HEK293 (cell line): ENCODE measurements around the gene WDR74.
A peak's percentile ranks its signal among the peaks of the same experiment; 100 is the strongest.

ENCODE experiments used
- BCL11A ChIP-seq: fragments of 450-650 bp; formaldehyde crosslinking; IDR thresholded peaks from 2 replicates; pipeline ENCODE4 v1.5.1; 2016; ENCODE audit warnings: low read depth, missing biosample characterization, missing genetic modification characterization
- GLIS1 ChIP-seq: fragments of 450-650 bp; formaldehyde crosslinking; IDR thresholded peaks from 2 replicates; pipeline ENCODE4 v1.5.1; 2016; ENCODE audit warnings: missing biosample characterization, missing genetic modification characterization
- KLF8 ChIP-seq: fragments of 450-650 bp; formaldehyde crosslinking; IDR thresholded peaks from 2 replicates; pipeline ENCODE4 v1.5.1; 2016; ENCODE audit warnings: missing biosample characterization, missing genetic modification characterization
- KLF9 ChIP-seq: fragments of 450-650 bp; formaldehyde crosslinking; IDR thresholded peaks from 2 replicates; pipeline ENCODE4 v1.5.1; 2016; ENCODE audit warnings: missing biosample characterization, missing genetic modification characterization, low read depth
- SALL2 ChIP-seq: fragments of 450-650 bp; formaldehyde crosslinking; IDR thresholded peaks from 2 replicates; pipeline ENCODE4 v1.5.0; 2017; ENCODE audit warnings: missing biosample characterization, mild to moderate bottlenecking, missing genetic modification characterization, borderline replicate concordance
- ZFP37 ChIP-seq: fragments of 450-650 bp; formaldehyde crosslinking; IDR thresholded peaks from 2 replicates; pipeline ENCODE4 v1.5.1; 2016; ENCODE audit warnings: missing biosample characterization, missing genetic modification characterization
- ZNF16 ChIP-seq: fragments of 450-650 bp; formaldehyde crosslinking; IDR thresholded peaks from 2 replicates; pipeline ENCODE4 v1.5.1; 2016; ENCODE audit warnings: low read depth, missing biosample characterization, missing genetic modification characterization
- ZNF221 ChIP-seq: fragments of 450-650 bp; formaldehyde crosslinking; IDR thresholded peaks from 2 replicates; pipeline ENCODE4 v1.5.1; 2017; ENCODE audit warnings: missing biosample characterization, missing genetic modification characterization, borderline replicate concordance
- ZNF239 ChIP-seq: fragments of 450-650 bp; formaldehyde crosslinking; IDR thresholded peaks from 2 replicates; pipeline ENCODE4 v1.5.1; 2016; ENCODE audit warnings: missing biosample characterization, missing genetic modification characterization
- ZNF248 ChIP-seq: fragments of 450-650 bp; formaldehyde crosslinking; IDR thresholded peaks from 2 replicates; pipeline ENCODE4 v1.5.1; 2017; ENCODE audit warnings: missing biosample characterization, missing genetic modification characterization
- ZNF391 ChIP-seq: fragments of 450-650 bp; formaldehyde crosslinking; IDR thresholded peaks from 2 replicates; pipeline ENCODE4 v1.5.1; 2016; ENCODE audit warnings: low read depth, missing biosample characterization, missing genetic modification characterization, borderline replicate concordance
- ZNF404 ChIP-seq: fragments of 450-650 bp; formaldehyde crosslinking; IDR thresholded peaks from 2 replicates; pipeline ENCODE4 v1.5.1; 2017; ENCODE audit warnings: missing biosample characterization, missing genetic modification characterization
- ZNF571 ChIP-seq: fragments of 450-650 bp; formaldehyde crosslinking; IDR thresholded peaks from 2 replicates; pipeline ENCODE4 v1.5.0; 2017; ENCODE audit warnings: missing biosample characterization, missing genetic modification characterization
- ZNF585B ChIP-seq: fragments of 450-650 bp; formaldehyde crosslinking; IDR thresholded peaks from 2 replicates; pipeline ENCODE4 v1.5.1; 2016; ENCODE audit warnings: missing biosample characterization, missing genetic modification characterization
- ZNF610 ChIP-seq: fragments of 450-650 bp; formaldehyde crosslinking; IDR thresholded peaks from 2 replicates; pipeline ENCODE4 v1.5.1; 2016; ENCODE audit warnings: missing biosample characterization, missing genetic modification characterization, borderline replicate concordance
- ZNF658 ChIP-seq: fragments of 450-650 bp; formaldehyde crosslinking; IDR thresholded peaks from 2 replicates; pipeline ENCODE4; 2016; ENCODE audit warnings: missing biosample characterization, missing genetic modification characterization
- ZNF791 ChIP-seq: fragments of 450-650 bp; formaldehyde crosslinking; IDR thresholded peaks from 2 replicates; pipeline ENCODE4 v1.5.1; 2016; ENCODE audit warnings: missing biosample characterization, missing genetic modification characterization
- ZNF843 ChIP-seq: fragments of 450-650 bp; formaldehyde crosslinking; IDR thresholded peaks from 2 replicates; pipeline ENCODE4 v1.5.1; 2016; ENCODE audit warnings: missing biosample characterization, missing genetic modification characterization
- ZSCAN30 ChIP-seq: fragments of 450-650 bp; IDR thresholded peaks from 2 replicates; pipeline ENCODE4 v1.5.1; 2018; ENCODE audit warnings: missing biosample characterization, mild to moderate bottlenecking, missing genetic modification characterization, moderate library complexity
- ZXDB ChIP-seq: fragments of 450-650 bp; formaldehyde crosslinking; IDR thresholded peaks from 2 replicates; pipeline ENCODE4 v1.5.1; 2016; ENCODE audit warnings: missing biosample characterization, missing genetic modification characterization
- TF ChIP-seq, protein P1 (sequence below): fragments of 450-650 bp; IDR thresholded peaks from 2 replicates; pipeline ENCODE4 v1.5.1; 2018; ENCODE audit warnings: missing biosample characterization, mild to moderate bottlenecking, missing genetic modification characterization
- TF ChIP-seq, protein P2 (sequence below): fragments of 450-650 bp; formaldehyde crosslinking; IDR thresholded peaks from 2 replicates; pipeline ENCODE4 v1.5.1; 2016; ENCODE audit warnings: missing biosample characterization, missing genetic modification characterization, borderline replicate concordance
- TF ChIP-seq, protein P3 (sequence below): fragments of 450-650 bp; formaldehyde crosslinking; IDR thresholded peaks from 2 replicates; pipeline ENCODE4 v1.5.1; 2016; ENCODE audit warnings: missing biosample characterization, missing genetic modification characterization
- TF ChIP-seq, protein P4 (sequence below): fragments of 450-650 bp; formaldehyde crosslinking; IDR thresholded peaks from 2 replicates; pipeline ENCODE4 v1.5.1; 2016; ENCODE audit warnings: missing biosample characterization, missing genetic modification characterization
- TF ChIP-seq, protein P5 (sequence below): IDR thresholded peaks from 2 replicates; pipeline ENCODE4 v1.6.1; 2011; ENCODE audit warnings: mild to moderate bottlenecking, low read depth, low read length, borderline replicate concordance
- TF ChIP-seq, protein P6 (sequence below): fragments of 450-650 bp; formaldehyde crosslinking; IDR thresholded peaks from 2 replicates; pipeline ENCODE4 v1.5.1; 2016; ENCODE audit warnings: missing biosample characterization, missing genetic modification characterization
- TF ChIP-seq, protein P7 (sequence below): fragments of 450-650 bp; formaldehyde crosslinking; IDR thresholded peaks from 2 replicates; pipeline ENCODE4 v1.5.1; 2016; ENCODE audit warnings: missing biosample characterization, missing genetic modification characterization

WDR74 gene

DNA sequence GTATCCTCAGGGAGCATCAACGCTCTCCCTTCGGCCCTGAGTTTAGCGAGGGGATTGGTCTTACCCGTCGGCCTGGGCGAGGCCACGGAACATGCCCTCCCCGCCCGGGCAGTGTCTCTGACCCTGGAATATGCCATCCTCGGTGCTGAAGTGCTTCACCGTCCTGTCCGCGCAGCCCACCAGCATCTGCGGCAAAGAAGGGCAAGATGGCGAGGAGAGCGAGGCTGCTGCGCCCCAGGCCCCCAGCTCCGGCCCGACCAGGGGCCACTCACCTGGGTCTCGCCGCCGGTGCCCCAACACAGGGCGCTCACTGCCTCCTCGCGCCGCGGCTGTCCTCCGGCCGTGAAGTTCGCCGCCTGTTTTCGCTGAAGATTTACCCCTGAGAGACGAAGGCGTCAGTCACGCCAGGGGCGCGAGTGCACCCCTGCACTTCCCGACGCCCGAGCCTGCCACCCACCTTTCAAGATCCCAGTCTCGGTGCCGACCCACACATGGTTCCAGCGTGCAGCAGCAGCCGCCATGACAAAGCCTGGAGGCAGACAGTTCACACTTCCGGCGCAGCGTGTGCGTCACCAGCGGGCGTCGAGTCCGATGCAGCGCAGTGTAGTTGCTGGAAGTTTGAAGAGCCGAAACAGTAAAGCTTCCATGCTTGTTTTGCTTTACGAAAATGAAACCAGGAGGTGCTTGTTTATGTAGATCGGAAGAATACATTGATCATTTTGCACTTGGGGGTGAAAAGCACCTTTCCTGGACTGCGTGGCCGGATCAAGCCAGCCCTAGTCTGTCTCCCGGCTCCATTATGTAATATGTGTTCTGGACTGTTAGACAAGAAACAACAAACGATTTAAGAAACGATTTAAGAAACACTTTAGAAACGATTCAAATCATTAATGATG is at the start of gene WDR74 (continued):
- TF ChIP-seq SALL2 (tag by site-specific recombination) = no peak
- TF ChIP-seq KLF9 = no peak
- no peak for TF ChIP-seq ZNF658 (tag by site-specific recombination)
- peak; percentile 22; the same call in 1 of the 2 replicates for TF ChIP-seq ZNF391 (tag by site-specific recombination)
- peak; percentile 57; the same call in 1 of the 2 replicates for TF ChIP-seq KLF8
- TF ChIP-seq, protein P1, sequence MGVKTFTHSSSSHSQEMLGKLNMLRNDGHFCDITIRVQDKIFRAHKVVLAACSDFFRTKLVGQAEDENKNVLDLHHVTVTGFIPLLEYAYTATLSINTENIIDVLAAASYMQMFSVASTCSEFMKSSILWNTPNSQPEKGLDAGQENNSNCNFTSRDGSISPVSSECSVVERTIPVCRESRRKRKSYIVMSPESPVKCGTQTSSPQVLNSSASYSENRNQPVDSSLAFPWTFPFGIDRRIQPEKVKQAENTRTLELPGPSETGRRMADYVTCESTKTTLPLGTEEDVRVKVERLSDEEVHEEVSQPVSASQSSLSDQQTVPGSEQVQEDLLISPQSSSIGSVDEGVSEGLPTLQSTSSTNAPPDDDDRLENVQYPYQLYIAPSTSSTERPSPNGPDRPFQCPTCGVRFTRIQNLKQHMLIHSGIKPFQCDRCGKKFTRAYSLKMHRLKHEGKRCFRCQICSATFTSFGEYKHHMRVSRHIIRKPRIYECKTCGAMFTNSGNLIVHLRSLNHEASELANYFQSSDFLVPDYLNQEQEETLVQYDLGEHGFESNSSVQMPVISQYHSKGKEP (tag by site-specific recombination) = peak; percentile 66; the same call in 1 of the 2 replicates
- no peak for TF ChIP-seq BCL11A (tag by site-specific recombination)
- TF ChIP-seq, protein P2, sequence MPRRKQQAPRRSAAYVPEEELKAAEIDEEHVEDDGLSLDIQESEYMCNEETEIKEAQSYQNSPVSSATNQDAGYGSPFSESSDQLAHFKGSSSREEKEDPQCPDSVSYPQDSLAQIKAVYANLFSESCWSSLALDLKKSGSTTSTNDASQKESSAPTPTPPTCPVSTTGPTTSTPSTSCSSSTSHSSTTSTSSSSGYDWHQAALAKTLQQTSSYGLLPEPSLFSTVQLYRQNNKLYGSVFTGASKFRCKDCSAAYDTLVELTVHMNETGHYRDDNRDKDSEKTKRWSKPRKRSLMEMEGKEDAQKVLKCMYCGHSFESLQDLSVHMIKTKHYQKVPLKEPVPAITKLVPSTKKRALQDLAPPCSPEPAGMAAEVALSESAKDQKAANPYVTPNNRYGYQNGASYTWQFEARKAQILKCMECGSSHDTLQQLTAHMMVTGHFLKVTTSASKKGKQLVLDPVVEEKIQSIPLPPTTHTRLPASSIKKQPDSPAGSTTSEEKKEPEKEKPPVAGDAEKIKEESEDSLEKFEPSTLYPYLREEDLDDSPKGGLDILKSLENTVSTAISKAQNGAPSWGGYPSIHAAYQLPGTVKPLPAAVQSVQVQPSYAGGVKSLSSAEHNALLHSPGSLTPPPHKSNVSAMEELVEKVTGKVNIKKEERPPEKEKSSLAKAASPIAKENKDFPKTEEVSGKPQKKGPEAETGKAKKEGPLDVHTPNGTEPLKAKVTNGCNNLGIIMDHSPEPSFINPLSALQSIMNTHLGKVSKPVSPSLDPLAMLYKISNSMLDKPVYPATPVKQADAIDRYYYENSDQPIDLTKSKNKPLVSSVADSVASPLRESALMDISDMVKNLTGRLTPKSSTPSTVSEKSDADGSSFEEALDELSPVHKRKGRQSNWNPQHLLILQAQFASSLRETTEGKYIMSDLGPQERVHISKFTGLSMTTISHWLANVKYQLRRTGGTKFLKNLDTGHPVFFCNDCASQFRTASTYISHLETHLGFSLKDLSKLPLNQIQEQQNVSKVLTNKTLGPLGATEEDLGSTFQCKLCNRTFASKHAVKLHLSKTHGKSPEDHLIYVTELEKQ (tag by site-specific recombination) = no peak
- TF ChIP-seq, protein P3, sequence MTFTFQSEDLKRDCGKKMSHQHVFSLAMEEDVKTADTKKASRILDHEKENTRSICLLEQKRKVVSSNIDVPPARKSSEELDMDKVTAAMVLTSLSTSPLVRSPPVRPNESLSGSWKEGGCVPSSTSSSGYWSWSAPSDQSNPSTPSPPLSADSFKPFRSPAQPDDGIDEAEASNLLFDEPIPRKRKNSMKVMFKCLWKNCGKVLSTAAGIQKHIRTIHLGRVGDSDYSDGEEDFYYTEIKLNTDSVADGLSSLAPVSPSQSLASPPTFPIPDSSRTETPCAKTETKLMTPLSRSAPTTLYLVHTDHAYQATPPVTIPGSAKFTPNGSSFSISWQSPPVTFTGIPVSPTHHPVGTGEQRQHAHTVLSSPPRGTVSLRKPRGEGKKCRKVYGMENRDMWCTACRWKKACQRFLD (tag by site-specific recombination) = no peak
- TF ChIP-seq ZSCAN30 (tag by site-specific recombination) = peak; percentile 79
- no peak for TF ChIP-seq ZNF585B
- TF ChIP-seq, protein P4, sequence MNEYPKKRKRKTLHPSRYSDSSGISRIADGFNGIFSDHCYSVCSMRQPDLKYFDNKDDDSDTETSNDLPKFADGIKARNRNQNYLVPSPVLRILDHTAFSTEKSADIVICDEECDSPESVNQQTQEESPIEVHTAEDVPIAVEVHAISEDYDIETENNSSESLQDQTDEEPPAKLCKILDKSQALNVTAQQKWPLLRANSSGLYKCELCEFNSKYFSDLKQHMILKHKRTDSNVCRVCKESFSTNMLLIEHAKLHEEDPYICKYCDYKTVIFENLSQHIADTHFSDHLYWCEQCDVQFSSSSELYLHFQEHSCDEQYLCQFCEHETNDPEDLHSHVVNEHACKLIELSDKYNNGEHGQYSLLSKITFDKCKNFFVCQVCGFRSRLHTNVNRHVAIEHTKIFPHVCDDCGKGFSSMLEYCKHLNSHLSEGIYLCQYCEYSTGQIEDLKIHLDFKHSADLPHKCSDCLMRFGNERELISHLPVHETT (tag by site-specific recombination) = peak; percentile 38; the same call in 1 of the 2 replicates
- peak; percentile 64; the same call in 1 of the 2 replicates for TF ChIP-seq ZFP37
- peak; percentile 87 for TF ChIP-seq ZXDB (tag by site-specific recombination)
- no peak for TF ChIP-seq ZNF239 (tag by site-specific recombination)
- TF ChIP-seq, protein P5, sequence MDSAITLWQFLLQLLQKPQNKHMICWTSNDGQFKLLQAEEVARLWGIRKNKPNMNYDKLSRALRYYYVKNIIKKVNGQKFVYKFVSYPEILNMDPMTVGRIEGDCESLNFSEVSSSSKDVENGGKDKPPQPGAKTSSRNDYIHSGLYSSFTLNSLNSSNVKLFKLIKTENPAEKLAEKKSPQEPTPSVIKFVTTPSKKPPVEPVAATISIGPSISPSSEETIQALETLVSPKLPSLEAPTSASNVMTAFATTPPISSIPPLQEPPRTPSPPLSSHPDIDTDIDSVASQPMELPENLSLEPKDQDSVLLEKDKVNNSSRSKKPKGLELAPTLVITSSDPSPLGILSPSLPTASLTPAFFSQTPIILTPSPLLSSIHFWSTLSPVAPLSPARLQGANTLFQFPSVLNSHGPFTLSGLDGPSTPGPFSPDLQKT = no peak
- TF ChIP-seq, protein P6, sequence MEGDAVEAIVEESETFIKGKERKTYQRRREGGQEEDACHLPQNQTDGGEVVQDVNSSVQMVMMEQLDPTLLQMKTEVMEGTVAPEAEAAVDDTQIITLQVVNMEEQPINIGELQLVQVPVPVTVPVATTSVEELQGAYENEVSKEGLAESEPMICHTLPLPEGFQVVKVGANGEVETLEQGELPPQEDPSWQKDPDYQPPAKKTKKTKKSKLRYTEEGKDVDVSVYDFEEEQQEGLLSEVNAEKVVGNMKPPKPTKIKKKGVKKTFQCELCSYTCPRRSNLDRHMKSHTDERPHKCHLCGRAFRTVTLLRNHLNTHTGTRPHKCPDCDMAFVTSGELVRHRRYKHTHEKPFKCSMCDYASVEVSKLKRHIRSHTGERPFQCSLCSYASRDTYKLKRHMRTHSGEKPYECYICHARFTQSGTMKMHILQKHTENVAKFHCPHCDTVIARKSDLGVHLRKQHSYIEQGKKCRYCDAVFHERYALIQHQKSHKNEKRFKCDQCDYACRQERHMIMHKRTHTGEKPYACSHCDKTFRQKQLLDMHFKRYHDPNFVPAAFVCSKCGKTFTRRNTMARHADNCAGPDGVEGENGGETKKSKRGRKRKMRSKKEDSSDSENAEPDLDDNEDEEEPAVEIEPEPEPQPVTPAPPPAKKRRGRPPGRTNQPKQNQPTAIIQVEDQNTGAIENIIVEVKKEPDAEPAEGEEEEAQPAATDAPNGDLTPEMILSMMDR (tag by site-specific recombination) = no peak
- TF ChIP-seq GLIS1 (tag by site-specific recombination) = no peak
- no peak for TF ChIP-seq ZNF221 (tag by site-specific recombination)
- no peak for TF ChIP-seq ZNF248 (tag by site-specific recombination)
- TF ChIP-seq, protein P7, sequence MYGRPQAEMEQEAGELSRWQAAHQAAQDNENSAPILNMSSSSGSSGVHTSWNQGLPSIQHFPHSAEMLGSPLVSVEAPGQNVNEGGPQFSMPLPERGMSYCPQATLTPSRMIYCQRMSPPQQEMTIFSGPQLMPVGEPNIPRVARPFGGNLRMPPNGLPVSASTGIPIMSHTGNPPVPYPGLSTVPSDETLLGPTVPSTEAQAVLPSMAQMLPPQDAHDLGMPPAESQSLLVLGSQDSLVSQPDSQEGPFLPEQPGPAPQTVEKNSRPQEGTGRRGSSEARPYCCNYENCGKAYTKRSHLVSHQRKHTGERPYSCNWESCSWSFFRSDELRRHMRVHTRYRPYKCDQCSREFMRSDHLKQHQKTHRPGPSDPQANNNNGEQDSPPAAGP = no peak
- TF ChIP-seq ZNF610 (tag by site-specific recombination) = 0 out of 2 replicates have a peak, but pooled peaks have one; percentile 22
- no peak for TF ChIP-seq ZNF791 (tag by site-specific recombination)
- no peak for TF ChIP-seq ZNF404
- TF ChIP-seq ZNF571 (tag by site-specific recombination) = no peak
- no peak for TF ChIP-seq ZNF16 (tag by site-specific recombination)
- TF ChIP-seq ZNF843 (tag by site-specific recombination) = no peak
